Suppressor macrophage treated with lipopolysaccharide for 4 hours (primary cell): ENCODE measurements around the gene DUSP16.
"Not testable (repeated sequence)": the region's sequence is repeated elsewhere in the genome, so short reads cannot be mapped to it uniquely, and the experiment has no call there.

Source experiments
- DNase-seq: peaks from one replicate; pipeline ENCODE4 v3.0.0-alpha.2; 2020

Gene DUSP16, protein sequence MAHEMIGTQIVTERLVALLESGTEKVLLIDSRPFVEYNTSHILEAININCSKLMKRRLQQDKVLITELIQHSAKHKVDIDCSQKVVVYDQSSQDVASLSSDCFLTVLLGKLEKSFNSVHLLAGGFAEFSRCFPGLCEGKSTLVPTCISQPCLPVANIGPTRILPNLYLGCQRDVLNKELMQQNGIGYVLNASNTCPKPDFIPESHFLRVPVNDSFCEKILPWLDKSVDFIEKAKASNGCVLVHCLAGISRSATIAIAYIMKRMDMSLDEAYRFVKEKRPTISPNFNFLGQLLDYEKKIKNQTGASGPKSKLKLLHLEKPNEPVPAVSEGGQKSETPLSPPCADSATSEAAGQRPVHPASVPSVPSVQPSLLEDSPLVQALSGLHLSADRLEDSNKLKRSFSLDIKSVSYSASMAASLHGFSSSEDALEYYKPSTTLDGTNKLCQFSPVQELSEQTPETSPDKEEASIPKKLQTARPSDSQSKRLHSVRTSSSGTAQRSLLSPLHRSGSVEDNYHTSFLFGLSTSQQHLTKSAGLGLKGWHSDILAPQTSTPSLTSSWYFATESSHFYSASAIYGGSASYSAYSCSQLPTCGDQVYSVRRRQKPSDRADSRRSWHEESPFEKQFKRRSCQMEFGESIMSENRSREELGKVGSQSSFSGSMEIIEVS

DNA sequence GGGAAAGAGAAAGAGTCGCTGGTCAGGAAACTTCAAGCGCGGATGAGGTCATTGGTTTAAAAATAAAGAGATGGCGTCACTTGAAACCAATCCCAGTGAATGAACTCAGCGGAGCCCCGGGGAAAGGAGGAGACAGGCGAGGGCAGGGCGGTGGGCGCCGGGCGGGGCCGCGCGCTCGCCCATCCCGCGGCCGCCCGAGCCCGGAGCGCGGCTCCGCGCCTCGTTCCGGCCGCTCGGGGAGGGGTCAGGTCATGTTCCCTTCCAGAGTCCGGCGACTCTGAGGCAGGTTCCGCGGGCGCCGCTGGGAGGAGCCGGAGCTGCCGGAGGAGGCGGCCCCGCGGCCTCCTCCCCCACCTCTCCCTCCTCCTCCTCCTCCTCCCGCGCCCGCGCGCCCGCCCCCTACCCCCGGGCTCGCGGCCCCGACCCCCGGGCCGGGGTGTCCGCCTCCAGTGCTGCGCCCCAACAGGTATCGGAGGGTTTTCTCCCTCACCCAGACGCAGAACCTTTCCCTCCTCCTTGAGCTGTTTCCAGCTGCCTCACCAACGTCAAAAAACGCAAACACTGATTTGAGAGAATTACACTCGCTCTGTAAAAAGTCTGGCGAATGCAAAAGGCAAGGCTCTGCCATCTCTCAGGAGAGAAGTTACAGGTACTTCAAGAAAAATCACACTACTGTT lies at the start of gene DUSP16:
TSS of gene DUSP16 (minus strand) at position 279 of the 677 bp plus-strand sequence. CDS start 41,765 bp downstream, outside the sequence.
- DNase-seq: peak; percentile 94

DNA sequence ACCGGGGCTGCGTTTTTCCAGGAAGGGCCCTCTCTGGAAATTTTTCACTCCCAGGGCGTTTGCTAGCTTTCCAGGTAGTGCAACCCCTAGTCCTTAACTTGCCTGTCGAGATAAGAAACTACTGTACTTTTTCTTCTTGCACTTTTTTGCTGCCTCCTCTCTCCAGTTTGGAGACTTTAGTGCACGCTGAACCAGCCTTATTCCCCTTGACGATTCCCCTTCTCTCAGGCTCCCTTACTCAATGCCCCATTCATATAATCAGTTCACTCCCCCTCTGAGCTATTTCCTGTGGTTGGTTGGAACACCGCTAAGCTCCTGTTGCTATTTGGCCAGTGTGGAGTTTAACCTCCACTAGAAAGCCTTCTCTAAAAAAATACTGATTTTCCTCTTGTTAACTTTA lies 49.7 kb upstream of the DUSP16 start:
- peak; percentile 52 for DNase-seq

DNA sequence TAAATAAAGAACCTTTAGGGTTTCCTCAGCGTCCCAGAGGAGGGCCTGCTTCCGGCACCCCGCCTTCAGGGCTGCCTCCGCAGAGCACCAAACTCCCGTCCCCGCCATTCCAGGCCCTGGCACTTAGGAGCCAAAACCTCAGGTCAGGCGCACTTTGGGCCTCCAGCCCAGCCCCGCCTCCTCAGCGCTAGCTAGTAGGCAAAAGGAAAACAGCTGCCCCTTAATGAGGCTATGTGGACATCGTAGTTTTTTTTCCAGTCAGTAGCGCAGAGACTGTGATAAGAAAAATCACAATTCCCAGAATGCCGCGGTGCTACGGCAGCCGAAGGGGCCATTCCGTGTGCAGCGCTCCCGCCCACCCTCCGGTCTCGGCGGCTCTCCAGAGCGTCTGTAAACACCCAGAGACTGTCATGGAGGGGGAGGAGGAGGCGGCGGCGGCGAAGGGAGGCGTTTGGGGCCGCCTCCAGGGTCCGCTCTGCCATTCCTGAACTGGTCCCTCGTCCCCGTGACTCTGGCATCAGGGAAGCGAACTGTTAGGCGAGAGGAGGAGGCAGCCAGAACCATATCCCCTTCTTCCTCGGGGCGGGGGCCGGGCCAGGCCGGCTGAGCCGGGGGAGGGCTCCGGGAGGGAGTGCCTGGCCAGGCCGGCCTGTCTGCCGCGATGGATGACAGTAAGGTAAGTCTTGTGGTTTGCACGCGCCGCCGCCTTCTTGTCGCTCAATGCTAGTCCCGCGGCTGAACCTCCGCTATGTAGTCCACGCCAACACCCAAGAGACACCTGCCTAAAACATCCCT lies 49.0 kb upstream of the DUSP16 start, which contains the start of gene CREBL2:
TSS of gene CREBL2 (plus strand) at position 365 of the 795 bp plus-strand sequence. CDS start at position 662, 297 bp downstream.
- DNase-seq: peak; percentile 91

DNA sequence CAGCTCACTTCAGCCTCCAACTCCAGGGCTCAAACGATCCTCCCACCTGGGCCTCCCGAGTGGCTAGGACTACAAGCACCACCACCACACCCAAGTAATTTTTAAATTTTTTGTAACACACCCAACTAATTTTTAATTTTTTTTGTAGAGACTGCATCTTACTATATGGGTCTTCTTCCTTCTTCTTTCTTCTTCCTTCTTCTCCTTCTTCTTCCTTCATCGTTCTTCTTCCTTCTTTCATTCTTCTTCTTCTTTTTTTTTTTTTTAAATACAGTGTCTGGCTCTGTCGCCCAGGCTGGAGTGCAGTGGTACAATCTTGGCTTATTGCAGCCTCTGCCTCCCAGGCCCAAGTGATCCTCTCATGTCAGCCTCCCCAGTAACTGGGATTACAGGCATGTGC lies 48.0 kb upstream of the DUSP16 start:
- no peak for DNase-seq

DNA sequence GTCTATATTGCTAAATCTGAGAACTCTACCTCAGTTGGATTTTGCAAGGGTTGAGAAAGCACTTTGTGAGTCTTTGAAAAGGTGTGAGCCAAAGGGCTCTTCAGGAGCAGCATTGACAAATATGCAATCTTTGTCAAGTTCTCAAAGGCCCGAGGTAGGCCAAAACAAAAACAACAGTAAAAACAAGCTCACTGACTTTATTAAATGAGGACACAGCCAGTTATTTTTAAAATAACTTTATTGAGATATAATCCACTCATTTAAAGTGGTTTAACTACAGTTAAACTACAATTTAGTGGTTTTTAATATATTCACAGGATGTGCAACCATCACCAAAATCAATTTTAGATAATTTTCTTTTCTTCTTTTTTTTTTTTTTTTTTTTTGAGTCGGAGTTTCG lies 47.0 kb upstream of the DUSP16 start:
- no peak for DNase-seq

DNA sequence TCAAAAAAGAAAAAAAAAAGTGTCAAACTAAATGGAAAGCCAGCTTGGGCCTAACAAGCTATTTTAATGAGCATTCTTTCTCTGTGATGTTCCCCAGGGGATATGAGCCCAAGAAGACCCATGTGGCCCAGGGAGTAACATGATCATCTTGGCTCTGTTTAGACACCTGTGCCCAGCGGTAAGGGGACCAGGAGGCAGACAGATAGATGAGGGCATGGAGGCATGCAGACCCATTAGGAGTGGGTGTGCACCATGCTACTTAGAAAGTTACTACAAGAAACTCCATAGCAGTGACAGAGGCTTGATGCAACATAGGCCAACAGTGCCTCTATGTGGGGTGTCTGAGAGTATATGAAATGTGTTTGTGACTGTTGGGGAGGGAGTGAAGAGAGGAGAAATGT lies 45.9 kb upstream of the DUSP16 start:
- DNase-seq: no peak

DNA sequence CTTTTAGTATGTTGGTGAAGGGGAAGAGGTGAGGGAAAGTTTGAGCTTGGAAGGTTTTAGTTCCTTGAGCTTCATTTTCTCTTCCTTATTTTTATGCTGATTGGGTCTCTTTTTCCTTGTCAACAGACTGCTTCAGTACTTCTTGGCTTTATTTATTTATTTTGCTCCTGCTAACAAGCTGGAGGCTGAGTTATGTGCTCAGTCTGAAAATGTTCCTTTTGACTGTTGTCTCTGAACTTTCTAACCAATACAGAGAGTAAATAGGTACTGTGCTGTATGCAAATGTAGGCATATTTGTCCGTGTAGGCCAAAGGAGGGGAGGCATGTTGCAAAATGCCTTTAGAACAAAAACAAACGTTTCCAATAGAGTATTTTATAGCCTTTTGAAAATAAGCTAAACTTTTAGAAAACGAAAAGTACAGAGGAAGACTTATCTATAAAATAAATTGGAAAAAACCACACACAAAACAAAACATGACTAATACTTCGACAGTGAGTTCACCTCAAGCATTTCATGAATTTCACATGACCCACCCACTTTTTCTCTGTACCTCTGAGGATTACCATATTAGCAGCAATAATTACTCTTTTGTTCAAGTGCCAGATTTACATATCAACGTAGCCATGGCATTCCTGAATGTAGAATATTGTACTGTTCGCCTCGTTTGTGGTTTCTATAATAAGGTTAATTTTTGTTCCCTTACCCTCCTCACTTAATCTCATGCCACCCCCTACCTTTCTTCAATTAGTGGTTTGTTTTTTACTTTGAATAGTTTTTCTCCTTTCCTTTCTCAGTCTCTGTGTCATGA lies 44.3 kb upstream of the DUSP16 start:
- DNase-seq: peak; percentile 70

DNA sequence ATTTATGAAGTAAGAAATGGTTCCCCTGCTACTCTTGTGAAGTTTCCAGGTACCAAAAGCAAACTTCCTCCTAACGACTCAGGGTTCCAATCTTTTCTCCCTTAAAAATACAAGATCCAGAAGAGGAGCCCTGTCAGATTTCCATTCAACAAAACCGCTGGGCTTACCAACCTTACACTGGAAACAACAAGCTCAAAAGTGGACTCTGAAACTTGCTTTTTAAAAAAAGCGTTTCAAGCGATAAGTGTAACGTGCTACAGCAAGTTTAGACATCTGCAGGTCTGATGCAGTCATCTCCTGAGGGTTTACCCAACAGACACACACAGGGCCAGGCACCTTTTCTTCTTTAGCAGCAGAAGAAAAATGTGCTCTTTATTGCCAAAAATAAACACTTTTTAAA lies 42.1 kb upstream of the DUSP16 start:
- no peak for DNase-seq

DNA sequence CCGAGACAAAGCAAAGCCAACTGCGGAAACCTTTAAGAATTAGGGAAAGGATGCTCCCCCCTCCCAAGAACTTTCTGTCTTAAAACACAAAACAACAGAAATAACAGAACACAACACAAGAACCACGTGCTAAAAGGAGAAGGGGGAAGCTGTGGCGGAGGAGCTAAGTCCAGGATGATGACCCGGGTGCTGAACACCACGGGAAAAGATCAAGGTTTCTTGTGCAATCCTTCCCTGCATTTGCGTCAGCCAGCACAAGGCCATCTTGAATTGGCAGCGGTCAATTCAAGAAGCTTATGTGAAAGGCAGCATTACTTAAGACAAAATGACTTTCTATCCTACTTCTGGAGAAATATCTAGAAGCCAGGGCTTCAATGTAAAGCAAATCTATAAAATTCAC lies 38.0 kb upstream of the DUSP16 start:
- peak; percentile 93 for DNase-seq

DNA sequence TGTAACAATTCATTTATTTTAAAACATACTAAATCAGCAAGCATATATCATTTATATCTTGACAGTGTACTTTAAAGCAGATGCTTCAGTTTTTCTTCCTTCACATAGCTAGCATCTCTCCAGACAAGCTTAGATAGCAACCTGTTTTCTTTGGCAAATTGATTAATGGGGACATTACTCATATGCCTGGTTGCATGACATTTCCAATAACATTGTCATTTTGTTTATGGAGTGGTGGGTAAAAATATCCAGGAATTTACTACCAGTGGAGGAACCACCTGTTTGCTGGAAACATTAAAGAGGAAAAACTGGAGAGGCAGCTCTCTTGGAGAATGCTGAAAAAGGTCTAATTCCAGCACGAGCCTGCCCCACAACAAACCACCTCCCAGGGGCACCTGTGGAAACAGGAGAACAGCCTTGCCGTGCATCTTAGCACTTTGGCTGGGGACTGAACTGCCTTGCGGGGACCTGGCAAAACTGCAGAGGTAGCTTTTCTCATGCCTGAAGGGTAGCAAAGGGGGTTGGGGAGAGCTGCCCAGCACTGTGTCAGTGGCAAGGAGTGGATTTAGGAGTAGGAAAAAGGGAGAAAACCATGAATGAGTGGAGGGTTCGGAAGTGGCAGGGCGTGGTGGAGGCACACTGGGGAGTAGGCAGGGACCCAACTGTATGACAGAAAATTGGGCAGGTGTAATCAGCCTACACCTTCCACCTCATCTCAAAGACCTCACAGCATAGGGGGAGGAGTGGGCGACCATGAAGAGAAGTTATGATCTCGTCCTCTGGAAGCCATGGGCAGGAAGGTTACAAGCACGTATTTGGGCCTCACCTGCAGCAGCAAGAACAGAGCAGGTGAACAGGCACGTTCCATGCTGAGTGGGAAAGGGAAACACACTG lies 37.3 kb upstream of the DUSP16 start:
- DNase-seq: no peak

DNA sequence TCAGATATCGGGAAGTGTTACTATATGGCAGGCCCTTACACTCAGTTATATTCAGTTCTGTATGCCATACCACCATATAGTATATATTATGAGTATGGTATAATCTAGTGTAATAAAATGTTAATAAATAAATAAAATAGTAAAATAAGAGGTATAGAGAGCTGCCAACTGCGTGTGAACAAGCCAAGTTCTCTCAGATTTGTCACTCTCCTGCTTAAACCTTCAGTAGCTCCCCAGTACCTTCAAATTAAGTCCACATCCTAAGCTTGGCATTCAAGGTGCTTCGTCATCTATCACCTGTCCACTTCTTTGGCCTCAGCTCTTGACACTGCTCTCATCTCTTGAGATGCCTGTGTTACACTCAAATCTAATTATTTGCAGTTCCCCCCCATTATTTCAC lies 36.2 kb upstream of the DUSP16 start:
- no peak for DNase-seq

DNA sequence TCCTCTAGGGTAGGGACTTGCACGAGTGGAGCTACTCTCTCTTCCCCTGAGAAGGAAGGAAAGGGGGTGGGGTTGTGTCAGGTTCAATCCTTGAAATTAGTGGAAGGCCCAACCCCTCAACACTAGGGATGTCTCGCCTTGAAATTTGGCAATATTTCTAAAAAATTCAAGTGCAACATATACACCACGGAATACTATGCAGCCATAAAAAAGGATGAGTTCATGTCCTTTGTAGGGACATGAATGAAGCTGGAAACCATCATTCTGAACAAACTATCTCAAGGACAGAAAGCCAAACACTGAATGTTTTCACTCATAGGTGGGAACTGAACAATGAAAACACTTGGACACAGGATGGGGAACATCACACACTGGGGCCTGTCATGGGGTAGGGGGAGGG lies 33.9 kb upstream of the DUSP16 start:
- DNase-seq: not testable (repeated sequence)

DNA sequence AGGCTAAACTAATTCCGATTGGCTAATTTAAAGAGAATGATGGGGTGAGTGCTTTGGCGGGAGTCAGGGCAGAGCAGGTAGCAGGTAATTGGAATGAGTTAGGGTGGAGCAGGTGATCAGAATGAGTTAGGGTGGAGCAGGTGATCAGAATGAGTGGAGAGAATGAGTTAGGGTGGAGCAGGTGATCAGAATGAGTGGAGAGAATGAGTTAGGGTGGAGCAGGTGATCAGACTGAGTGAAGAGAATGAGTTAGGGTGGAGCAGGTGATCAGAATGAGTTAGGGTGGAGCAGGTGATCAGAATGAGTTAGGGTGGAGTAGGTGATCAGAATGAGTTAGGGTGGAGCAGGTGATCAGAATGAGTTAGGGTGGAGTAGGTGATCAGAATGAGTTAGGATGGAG lies 33.3 kb upstream of the DUSP16 start:
- DNase-seq: not testable (repeated sequence)

DNA sequence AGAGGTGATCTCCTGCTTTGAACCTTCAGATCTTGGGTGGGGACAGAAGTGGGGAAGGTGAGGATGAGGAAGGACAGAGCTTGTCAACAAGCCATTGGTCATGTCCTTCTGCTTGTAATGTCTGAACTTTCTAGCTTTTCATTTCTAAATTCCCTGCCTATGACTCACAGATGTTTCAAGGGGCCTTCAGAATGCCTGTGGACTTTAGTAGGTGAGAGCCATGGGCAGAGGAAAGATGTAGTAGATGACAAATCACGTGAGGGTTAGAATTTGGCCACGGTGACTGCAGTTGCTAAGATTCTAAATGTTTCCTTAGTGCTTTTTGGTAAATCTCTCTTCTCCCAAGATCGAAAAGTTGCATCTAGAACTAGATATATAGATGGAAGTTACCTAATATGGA lies 30.3 kb upstream of the DUSP16 start:
- DNase-seq: no peak

DNA sequence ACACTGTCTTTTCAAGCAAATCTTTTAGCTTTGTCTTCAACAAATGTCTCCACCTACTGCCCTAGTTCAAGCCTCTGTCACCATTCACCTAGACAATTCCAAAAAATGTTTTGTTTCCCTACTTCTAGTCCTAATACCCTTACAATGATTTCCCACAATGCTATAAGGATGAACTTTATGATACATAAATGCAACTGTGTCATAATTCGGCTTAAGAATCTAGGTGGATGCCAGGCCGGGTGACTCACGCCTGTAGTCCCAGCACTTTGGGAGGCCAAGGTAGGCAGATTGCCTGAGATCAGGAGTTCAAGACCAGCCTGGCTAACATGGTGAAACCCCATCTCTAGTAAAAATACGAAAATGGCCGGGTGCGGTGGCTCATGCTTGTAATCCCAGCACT lies 28.3 kb upstream of the DUSP16 start:
- no peak for DNase-seq

DNA sequence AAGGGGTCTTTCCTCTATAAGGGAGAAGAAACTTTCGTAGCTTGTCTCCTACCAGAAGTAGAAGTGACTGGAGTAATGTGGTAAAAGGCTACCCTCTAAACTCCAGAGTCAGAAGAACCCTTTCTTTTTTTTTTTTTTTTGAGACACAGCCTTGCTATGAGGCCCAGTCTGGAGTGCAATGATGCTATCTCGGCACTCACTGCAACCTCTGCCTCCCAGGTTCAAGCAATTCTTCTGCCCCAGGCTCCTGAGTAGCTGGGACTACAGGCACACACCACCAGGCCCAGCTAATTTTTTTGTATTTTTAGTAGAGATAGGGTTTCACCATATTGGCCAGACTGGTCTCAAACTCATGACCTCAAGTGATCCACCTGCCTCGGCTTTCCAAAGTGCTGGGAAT lies 25.8 kb upstream of the DUSP16 start:
- DNase-seq: not testable (repeated sequence)

DNA sequence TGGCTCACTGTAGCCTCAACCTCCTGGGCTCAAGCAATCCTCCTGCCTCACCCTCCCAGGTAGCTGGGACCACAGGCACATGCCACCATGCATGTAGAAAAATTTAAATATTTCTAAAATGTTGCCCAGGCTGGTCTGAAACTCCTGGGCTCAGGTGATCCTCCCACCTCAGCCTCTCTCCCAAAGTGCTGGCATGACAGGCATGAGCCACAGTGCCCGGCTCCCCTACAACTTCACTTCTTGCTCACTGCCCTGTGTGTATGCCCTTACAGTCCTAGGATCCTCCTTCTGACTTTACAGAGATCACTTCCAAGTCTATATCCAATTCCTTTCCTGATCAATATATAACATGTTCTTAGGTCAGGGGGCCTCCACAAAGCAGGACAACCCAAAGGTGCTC lies 25.2 kb upstream of the DUSP16 start:
- DNase-seq: no peak

DNA sequence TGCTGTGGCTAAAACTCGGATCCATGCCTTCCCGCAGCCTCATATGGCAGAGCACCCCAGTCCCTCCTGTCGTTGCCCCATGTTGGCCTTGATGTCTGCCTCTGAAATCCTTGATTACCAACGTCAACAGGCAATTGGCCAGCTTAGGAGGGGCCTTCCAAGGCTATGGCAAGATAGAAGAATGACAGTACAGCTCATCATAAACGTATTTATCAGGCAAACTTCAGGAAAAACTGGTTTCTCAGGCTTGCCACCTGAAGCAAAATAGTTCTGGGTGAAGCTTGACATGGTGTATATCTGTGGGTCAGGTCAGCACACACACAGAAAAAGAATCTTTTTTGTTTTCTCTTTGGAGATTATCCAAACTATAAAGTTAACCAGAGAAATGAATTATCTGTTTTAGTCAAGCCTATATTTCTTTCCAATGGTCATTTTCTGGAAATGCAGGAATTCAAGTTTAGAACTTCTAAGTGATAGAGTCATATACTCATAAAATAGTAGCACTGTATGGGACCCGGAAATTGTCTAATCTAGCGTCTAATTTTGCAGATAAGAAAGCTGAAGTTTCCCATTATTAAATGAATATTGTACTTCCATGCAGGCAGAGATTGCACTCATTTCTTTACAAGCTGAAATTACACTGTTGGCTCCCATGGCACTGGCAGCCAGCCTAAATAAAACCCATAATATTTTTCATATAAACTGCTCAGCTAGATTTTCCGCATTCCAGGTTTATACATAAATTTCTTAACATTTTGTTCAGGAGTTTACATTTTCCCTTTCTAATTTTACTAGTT lies 24.4 kb upstream of the DUSP16 start:
- no peak for DNase-seq

DNA sequence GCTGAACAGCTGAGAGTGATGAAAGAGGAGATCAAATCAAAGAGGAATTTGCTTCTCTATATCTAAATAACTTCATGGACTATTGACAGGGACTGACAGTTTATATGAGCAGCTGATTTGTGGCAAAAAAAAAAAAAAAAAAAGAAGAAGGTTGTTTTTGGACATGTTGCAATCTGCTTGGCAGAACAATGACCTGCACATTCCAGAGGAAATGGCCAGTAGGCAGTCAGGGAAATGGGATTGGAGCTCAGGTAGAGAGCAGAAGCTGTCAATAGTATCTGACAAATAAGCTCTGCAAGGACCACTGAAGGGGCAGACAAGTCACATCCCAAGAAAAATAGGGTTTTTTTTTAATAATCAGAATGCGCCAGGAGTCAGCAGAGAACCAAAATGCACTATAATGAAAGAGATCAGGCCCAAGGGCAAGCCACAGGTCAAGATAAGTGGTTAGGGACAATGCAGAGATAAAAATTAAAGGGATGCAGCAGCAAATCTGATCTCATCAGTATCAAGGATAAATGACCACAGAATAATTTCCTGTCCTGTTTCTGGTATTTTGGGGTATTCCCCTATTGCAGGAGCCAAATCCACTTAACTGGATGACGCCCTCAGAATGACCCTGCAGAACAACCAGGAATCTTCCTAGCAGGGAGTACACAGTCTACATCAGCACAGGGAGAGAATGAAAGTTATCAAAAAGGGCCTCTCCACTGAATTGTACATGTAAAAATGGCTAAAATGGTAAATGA lies 22.6 kb upstream of the DUSP16 start:
- DNase-seq: peak; percentile 25
